Vagina (tissue), 2 donors: ENCODE results near the gene SVOP.

Experiments used
- CTCF ChIP-seq, 3 experiments: fragments of 450-650 bp in 2 of 3; fragments of 200-600 bp in 1 of 3; sonication (generic) in 1 of 3; IDR thresholded peaks; one replicate each; pipeline ENCODE4 v1.5.1; 2017 to 2019; ENCODE audit warnings: antibody characterized with exemption in 3 of 3, mild to moderate bottlenecking in 2 of 3, moderate library complexity in 2 of 3
- POLR2A ChIP-seq, 2 donors: fragments of 450-650 bp; IDR thresholded peaks; one replicate each; pipeline ENCODE4 v1.6.1; 2017; ENCODE audit warnings: antibody characterized with exemption in 2 of 2, mild to moderate bottlenecking in 2 of 2, moderate library complexity in 2 of 2

- TF ChIP-seq POLR2A (IDR thresholded peaks at IDR 0.05) (no peak), CTCF (IDR thresholded peaks at IDR 0.05) (no peak)
Measured at GRCh38 chr12:108983227-108983626, 37.6 kb downstream of the SVOP start.
